ENCODE results near the gene HACD2.
"Not testable (repeated sequence)": the region's sequence is repeated elsewhere in the genome, so short reads cannot be mapped to it uniquely, and the experiment has no call there.

Gene HACD2

GRCh38 chr3:123611082-123611481 lies 26.2 kb upstream of the HACD2 start:
- no peak for DNase-seq

GRCh38 chr3:123610331-123610730 lies 25.5 kb upstream of the HACD2 start:
- no peak for DNase-seq

GRCh38 chr3:123609063-123609462 lies 24.2 kb upstream of the HACD2 start:
- no peak for DNase-seq

GRCh38 chr3:123608263-123608937 lies 23.5 kb upstream of the HACD2 start:
- DNase-seq: no peak

- no peak for DNase-seq
Measured at GRCh38 chr3:123606527-123606926, 21.7 kb upstream of the HACD2 start.

GRCh38 chr3:123605789-123606234 lies 21.0 kb upstream of the HACD2 start:
- peak; percentile 55 for DNase-seq

GRCh38 chr3:123603153-123603552 lies 18.3 kb upstream of the HACD2 start:
- DNase-seq: not testable (repeated sequence)

- peak; percentile 96 for DNase-seq
Measured at GRCh38 chr3:123602325-123602724, 17.5 kb upstream of the HACD2 start.

GRCh38 chr3:123600863-123601262 lies 16.0 kb upstream of the HACD2 start:
- not testable (repeated sequence) for DNase-seq

- no peak for DNase-seq
Measured at GRCh38 chr3:123597561-123597960, 12.7 kb upstream of the HACD2 start.

GRCh38 chr3:123595396-123596180 lies 10.7 kb upstream of the HACD2 start:
- DNase-seq: no peak

GRCh38 chr3:123593381-123593780 lies 8.5 kb upstream of the HACD2 start:
- DNase-seq: no peak

GRCh38 chr3:123590685-123591450 lies 6.0 kb upstream of the HACD2 start:
- DNase-seq: no peak

GRCh38 chr3:123587401-123587800 lies 2.5 kb upstream of the HACD2 start:
- DNase-seq: no peak

GRCh38 chr3:123586968-123587367 lies 2.1 kb upstream of the HACD2 start:
- DNase-seq: peak; percentile 64

- peak; percentile 75 for DNase-seq
Measured at GRCh38 chr3:123586131-123586530, 1.3 kb upstream of the HACD2 start.

- no peak for DNase-seq
Measured at GRCh38 chr3:123584284-123584987, 417 bp downstream of the HACD2 start.

- DNase-seq: no peak
Measured at GRCh38 chr3:123583561-123583960, 1.3 kb downstream of the HACD2 start.

- DNase-seq: no peak
Measured at GRCh38 chr3:123582315-123582714, 2.5 kb downstream of the HACD2 start.

- DNase-seq: no peak
Measured at GRCh38 chr3:123576122-123576521, 8.7 kb downstream of the HACD2 start.

GRCh38 chr3:123571973-123572365 lies 12.9 kb downstream of the HACD2 start:
- no peak for DNase-seq

GRCh38 chr3:123571264-123571972 lies 13.4 kb downstream of the HACD2 start:
- DNase-seq: no peak

Data from fibroblast of skin of right biceps (primary cell).